OCI-LY3 (cell line): ENCODE results near the gene GHRHR.

Experiments used
- H2AFZ ChIP-seq: fragments of 200-600, 300-600 bp; shearing (Covaris generic); 2 replicates; pipeline ENCODE4 v1.6.0; 2014; ENCODE audit warnings: antibody characterized with exemption, low read depth, low read length
- H3K27ac ChIP-seq: fragments of 200-600, 300-600 bp; sonication (generic); 2 replicates; pipeline ENCODE4 v1.5.1; 2014; ENCODE audit warnings: mild to moderate bottlenecking, low read length, moderate library complexity, mixed read lengths
- H3K27me3 ChIP-seq: fragments of 200-600, 300-600 bp; sonication (generic); 2 replicates; pipeline ENCODE4 v1.6.1; 2014; ENCODE audit warnings: low read depth, low read length, mixed read lengths
- H3K36me3 ChIP-seq: fragments of 200-600, 300-600 bp; sonication (generic); replicated peaks from 2 replicates; pipeline ENCODE3; 2014; ENCODE audit warnings: low read depth, low read length, mixed read lengths
- H3K4me1 ChIP-seq: fragments of 300-600, 200-600 bp; sonication (generic); 2 replicates; pipeline ENCODE4 v1.6.1; 2014; ENCODE audit warnings: low read length, mixed read lengths
- H3K4me2 ChIP-seq: fragments of 200-600, 300-600 bp; sonication (generic); 2 replicates; pipeline ENCODE4 v1.6.1; 2014; ENCODE audit warnings: low read length, mixed read lengths
- H3K4me3 ChIP-seq: fragments of 300-600, 200-600 bp; sonication (generic); 2 replicates; pipeline ENCODE4 v1.5.1; 2014; ENCODE audit warnings: antibody characterized with exemption, mild to moderate bottlenecking, low read length, moderate library complexity
- H3K79me2 ChIP-seq: fragments of 300-600, 200-600 bp; shearing (Covaris generic); 2 replicates; pipeline ENCODE4 v1.6.1; 2014; ENCODE audit warnings: mild to moderate bottlenecking, low read length, mixed read lengths
- H3K9ac ChIP-seq: fragments of 300-600, 200-600 bp; shearing (Covaris generic); 2 replicates; pipeline ENCODE4 v1.6.0; 2014; ENCODE audit warnings: mild to moderate bottlenecking, low read length, moderate library complexity
- H3K9me3 ChIP-seq: fragments of 200-600, 300-600 bp; shearing (Covaris generic); 2 replicates; pipeline ENCODE4 v1.6.1; 2014; ENCODE audit warnings: low read length, mixed read lengths; ENCODE audit not compliant: insufficient read depth
- H4K20me1 ChIP-seq: fragments of 200-600, 300-600 bp; sonication (generic); 2 replicates; pipeline ENCODE4 v1.6.1; 2016; ENCODE audit warnings: low read length, mixed read lengths; ENCODE audit not compliant: insufficient read depth
- EZH2phosphoT487 ChIP-seq: fragments of 200-600 bp; shearing (Covaris generic); IDR thresholded peaks from 2 replicates; pipeline ENCODE4 v1.6.1; 2018; ENCODE audit warnings: antibody characterized with exemption, mixed run types, low read depth
- TF ChIP-seq, protein P1 (sequence below): fragments of 200-600, 300-600 bp; sonication (generic); IDR thresholded peaks from 2 replicates; pipeline ENCODE4 v1.5.1; 2014; ENCODE audit warnings: antibody characterized with exemption, low read length, low read depth

Gene GHRHR

DNA sequence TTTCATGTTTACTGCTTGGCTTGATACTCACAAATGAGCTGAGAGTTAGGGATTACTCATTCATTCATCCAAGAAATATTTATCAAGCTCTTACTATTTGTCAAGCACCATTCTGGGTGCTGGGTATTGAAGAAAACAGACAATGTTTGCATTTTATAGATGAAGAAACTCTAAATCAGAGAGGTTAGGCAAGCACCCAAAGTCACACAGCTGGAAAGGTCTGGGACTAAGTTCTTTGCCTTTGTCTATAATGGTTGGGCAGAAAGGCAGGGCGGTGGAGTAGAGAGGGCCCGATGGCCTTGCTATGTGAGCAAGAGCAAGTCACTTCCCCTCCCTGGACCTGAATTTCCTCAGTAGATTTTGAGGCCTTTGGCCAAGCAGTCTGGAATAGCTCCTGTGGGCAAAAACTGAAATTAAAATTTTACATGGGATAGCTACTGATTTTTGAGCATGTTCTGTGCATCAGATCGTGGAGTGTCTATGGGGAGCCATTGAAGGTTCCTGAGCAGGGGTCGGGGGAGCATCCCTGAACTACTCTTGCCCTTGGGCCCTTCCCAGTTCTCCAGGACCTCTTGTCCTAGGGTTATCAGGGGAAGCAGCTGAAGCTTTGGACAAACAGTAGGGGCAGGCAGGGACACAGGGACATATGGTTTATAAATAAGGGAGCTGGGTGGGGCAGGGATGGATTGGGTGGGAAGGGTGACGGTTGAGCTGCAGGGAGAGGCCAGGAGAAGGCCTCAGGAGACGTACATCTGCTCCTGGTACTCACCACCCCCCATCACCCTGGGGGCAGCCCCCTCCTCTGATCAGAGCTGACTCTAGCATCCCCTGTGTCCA lies 28.8 kb upstream of the GHRHR start:
- H3K9me3 ChIP-seq: no peaks in the 10 kb centered on the region
- H3K36me3 ChIP-seq: no peaks in the 10 kb centered on the region
- no peak overlapping the region for H3K4me3 ChIP-seq
- no peaks in the 10 kb centered on the region for H4K20me1 ChIP-seq
- no peak for TF ChIP-seq EZH2phosphoT487
- TF ChIP-seq, protein P1, sequence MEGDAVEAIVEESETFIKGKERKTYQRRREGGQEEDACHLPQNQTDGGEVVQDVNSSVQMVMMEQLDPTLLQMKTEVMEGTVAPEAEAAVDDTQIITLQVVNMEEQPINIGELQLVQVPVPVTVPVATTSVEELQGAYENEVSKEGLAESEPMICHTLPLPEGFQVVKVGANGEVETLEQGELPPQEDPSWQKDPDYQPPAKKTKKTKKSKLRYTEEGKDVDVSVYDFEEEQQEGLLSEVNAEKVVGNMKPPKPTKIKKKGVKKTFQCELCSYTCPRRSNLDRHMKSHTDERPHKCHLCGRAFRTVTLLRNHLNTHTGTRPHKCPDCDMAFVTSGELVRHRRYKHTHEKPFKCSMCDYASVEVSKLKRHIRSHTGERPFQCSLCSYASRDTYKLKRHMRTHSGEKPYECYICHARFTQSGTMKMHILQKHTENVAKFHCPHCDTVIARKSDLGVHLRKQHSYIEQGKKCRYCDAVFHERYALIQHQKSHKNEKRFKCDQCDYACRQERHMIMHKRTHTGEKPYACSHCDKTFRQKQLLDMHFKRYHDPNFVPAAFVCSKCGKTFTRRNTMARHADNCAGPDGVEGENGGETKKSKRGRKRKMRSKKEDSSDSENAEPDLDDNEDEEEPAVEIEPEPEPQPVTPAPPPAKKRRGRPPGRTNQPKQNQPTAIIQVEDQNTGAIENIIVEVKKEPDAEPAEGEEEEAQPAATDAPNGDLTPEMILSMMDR: no peak
- no peak overlapping the region for H3K9ac ChIP-seq
- no peak overlapping the region for H3K4me2 ChIP-seq
- H3K79me2 ChIP-seq: no peaks in the 10 kb centered on the region
- H3K27me3 ChIP-seq: peaks cover 9% of the 10 kb centered on the region
- no peak overlapping the region for H3K27ac ChIP-seq
- H2AFZ ChIP-seq: no peak overlapping the region
- no peaks in the 10 kb centered on the region for H3K4me1 ChIP-seq

DNA sequence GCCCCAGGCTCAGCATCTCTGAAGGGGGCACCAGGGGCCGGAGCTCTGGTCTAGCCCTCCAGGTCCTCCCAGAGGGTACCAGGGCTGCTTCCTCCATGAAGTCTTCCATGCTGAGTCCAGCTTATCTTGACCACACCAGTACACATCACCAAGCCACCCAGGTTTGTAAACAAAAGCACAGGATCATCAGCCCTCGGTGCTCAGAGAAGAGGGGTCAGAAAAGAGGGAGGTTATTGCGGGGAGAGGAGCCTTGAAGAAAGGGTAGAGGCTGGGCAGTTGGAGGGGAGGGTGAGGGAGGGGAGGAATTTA lies 28.2 kb upstream of the GHRHR start:
- H3K79me2 ChIP-seq: no peaks in the 10 kb centered on the region
- no peaks in the 10 kb centered on the region for H3K4me1 ChIP-seq
- TF ChIP-seq, protein P1: no peak
- TF ChIP-seq EZH2phosphoT487: no peak
- H3K27me3 ChIP-seq: peaks cover 11% of the 10 kb centered on the region
- no peak overlapping the region for H2AFZ ChIP-seq
- no peak overlapping the region for H3K9ac ChIP-seq
- no peak overlapping the region for H3K4me3 ChIP-seq
- no peaks in the 10 kb centered on the region for H4K20me1 ChIP-seq
- no peak overlapping the region for H3K4me2 ChIP-seq
- H3K36me3 ChIP-seq: no peaks in the 10 kb centered on the region
- H3K9me3 ChIP-seq: no peaks in the 10 kb centered on the region
- no peak overlapping the region for H3K27ac ChIP-seq

DNA sequence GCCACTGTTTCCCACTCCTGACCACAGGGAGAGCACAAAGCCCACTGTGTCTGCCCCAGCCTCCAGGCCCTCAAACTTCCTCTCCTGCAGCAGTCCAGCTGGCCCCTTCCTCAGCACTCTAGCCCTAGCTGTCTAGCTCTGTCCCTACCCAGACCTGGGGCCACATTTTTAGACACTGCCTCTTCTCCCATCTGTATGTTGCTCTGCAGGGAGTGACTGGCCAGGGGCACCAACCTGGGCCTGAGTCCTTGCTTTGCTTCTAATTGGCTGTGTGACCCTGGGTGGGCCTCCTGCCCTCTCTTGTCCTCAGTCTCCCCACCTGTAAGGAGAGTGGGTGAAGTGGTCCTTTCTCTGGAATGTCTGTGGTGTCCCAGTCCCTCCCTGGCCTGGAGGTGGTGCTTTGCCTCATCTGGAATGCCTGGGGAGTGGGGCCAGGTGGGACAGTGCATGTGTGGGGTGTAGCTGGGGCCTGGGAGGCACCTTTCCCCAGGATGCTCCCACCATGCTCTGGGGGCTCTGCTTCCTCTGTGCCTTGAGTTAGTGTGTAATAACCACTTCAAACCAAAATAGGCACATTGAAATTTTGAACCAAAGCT lies 27.0 kb upstream of the GHRHR start:
- TF ChIP-seq, protein P1: no peak
- TF ChIP-seq EZH2phosphoT487: no peak
- H3K9ac ChIP-seq: no peak overlapping the region

DNA sequence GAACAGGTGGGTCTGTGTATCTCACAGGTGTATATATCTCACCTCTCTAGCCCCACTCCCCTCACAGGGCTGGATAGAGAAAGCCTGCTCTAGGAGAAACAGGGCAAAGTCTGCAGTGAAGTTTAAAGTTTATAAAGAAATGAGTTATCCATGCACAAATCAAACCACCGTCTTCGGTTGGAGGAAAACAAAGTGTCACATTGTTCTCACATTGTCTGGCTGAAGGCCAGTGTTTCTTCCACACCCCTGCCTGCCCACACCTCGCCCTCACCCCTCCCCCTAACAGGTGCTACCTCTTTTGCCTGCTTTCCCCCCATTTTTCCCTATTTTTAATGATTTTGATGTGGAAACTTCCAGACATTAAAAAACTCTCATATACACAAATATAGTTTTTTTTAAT lies 26.3 kb upstream of the GHRHR start:
- no peaks in the 10 kb centered on the region for H3K4me1 ChIP-seq
- H2AFZ ChIP-seq: no peak overlapping the region
- H3K9ac ChIP-seq: no peak overlapping the region
- no peaks in the 10 kb centered on the region for H3K36me3 ChIP-seq
- H3K27ac ChIP-seq: no peak overlapping the region
- peaks cover 16% of the 10 kb centered on the region for H3K27me3 ChIP-seq
- no peaks in the 10 kb centered on the region for H3K9me3 ChIP-seq
- no peak for TF ChIP-seq EZH2phosphoT487
- TF ChIP-seq, protein P1: no peak
- H3K4me3 ChIP-seq: no peak overlapping the region
- no peaks in the 10 kb centered on the region for H3K79me2 ChIP-seq
- no peak overlapping the region for H3K4me2 ChIP-seq
- H4K20me1 ChIP-seq: no peaks in the 10 kb centered on the region

More for the DNA sequence above, 27.0 kb upstream of the GHRHR start:
- H4K20me1 ChIP-seq: no peaks in the 10 kb centered on the region
- no peak overlapping the region for H3K27ac ChIP-seq
- H3K4me1 ChIP-seq: no peaks in the 10 kb centered on the region
- H2AFZ ChIP-seq: no peak overlapping the region
- peaks cover 13% of the 10 kb centered on the region for H3K27me3 ChIP-seq
- H3K4me3 ChIP-seq: no peak overlapping the region
- H3K9me3 ChIP-seq: no peaks in the 10 kb centered on the region
- H3K4me2 ChIP-seq: no peak overlapping the region
- no peaks in the 10 kb centered on the region for H3K79me2 ChIP-seq
- H3K36me3 ChIP-seq: no peaks in the 10 kb centered on the region
